Measurements from ENCODE around the gene MMP15.

The MMP15 gene

GRCh38 chr16:57994361-57994760 is 31.2 kb upstream of the MMP15 start:
- DNase-seq (ENCODE audit: low read depth), result no peak
- H3K4me3 ChIP-seq (ENCODE audit: low read depth, low read length), result no peak overlapping the region
- TF ChIP-seq CTCF (IDR thresholded peaks at IDR 0.05; ENCODE audit: low read depth, low read length) (no peak), MAX (IDR thresholded peaks at IDR 0.05; ENCODE audit: low read depth, low read length) (no peak), MYC (IDR thresholded peaks at IDR 0.05; ENCODE audit: low read depth, low read length) (no peak), POLR2A (IDR thresholded peaks at IDR 0.05; ENCODE audit: extremely low read depth, insufficient read length) (no peak)

GRCh38 chr16:57994778-57995177 is 30.8 kb upstream of the MMP15 start:
- TF ChIP-seq CTCF (IDR thresholded peaks at IDR 0.05; ENCODE audit: low read depth, low read length) (peak; percentile 58), MAX (IDR thresholded peaks at IDR 0.05; ENCODE audit: low read depth, low read length) (peak; percentile 65), POLR2A (IDR thresholded peaks at IDR 0.05; ENCODE audit: extremely low read depth, insufficient read length) (no peak), MYC (IDR thresholded peaks at IDR 0.05; ENCODE audit: low read depth, low read length) (peak; percentile 31; the same call in 1 of the 2 replicates)

GRCh38 chr16:57995721-57996405 is 29.7 kb upstream of the MMP15 start:
- DNase-seq (ENCODE audit: low read depth), result no peak
- no peak overlapping the region for H3K4me3 ChIP-seq (ENCODE audit: low read depth, low read length)
- TF ChIP-seq MYC (IDR thresholded peaks at IDR 0.05; ENCODE audit: low read depth, low read length) (no peak), MAX (IDR thresholded peaks at IDR 0.05; ENCODE audit: low read depth, low read length) (no peak), CTCF (IDR thresholded peaks at IDR 0.05; ENCODE audit: low read depth, low read length) (no peak), POLR2A (IDR thresholded peaks at IDR 0.05; ENCODE audit: extremely low read depth, insufficient read length) (no peak)

More at GRCh38 chr16:57994778-57995177, 30.8 kb upstream of the MMP15 start:
- no peak overlapping the region for H3K4me3 ChIP-seq (ENCODE audit: low read depth, low read length)
- peak; percentile 86 for DNase-seq (ENCODE audit: low read depth)

DNA sequence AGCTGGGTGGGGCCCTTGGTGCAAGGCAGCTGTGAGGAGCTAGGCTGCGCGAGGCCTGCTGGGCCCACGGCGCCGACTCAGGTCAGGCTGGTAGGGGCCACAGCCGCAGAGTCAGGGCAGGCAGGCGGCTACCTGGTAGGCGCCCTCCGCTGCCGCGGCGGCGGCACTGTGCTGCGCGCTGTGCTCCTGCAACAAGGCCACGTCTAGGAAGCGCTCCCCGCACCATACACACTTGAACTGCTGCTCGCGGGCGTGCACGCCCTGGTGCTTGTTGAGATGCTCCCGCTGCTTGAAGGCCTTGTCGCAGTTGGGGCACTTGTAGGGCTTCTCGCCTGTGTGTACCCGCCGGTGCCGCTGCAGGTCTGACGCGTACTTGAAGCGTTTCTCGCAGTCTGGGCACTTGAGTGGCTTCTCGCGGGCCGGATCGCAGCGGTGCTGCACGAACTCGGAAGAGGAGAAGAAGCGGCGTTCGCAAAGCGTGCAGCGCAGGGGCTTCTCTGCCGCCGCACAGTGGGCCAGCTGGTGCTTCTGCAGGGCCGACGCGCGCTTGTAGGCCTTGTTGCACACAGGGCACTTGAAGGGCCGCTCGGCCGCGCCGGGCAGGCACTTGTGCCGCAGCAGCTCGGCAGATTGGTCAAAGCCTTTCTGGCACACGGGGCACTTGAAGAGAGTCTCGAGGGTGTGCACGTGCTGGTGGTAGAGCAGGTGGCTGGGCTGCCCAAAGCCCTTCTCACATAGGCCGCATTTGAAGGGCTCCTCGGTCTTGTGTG is 29.0 kb upstream of the MMP15 start:
- H3K4me3 ChIP-seq (ENCODE audit: low read depth, low read length), result no peak overlapping the region
- no peak for TF ChIP-seq MAX (IDR thresholded peaks at IDR 0.05; ENCODE audit: low read depth, low read length)
- TF ChIP-seq POLR2A (IDR thresholded peaks at IDR 0.05; ENCODE audit: extremely low read depth, insufficient read length), result no peak
- TF ChIP-seq MYC (IDR thresholded peaks at IDR 0.05; ENCODE audit: low read depth, low read length), result no peak
- TF ChIP-seq CTCF (IDR thresholded peaks at IDR 0.05; ENCODE audit: low read depth, low read length), result no peak
- DNase-seq (ENCODE audit: low read depth), result no peak

GRCh38 chr16:57997176-57997527 is 28.4 kb upstream of the MMP15 start:
- no peak overlapping the region for H3K4me3 ChIP-seq (ENCODE audit: low read depth, low read length)
- TF ChIP-seq POLR2A (IDR thresholded peaks at IDR 0.05; ENCODE audit: extremely low read depth, insufficient read length), result no peak
- TF ChIP-seq MAX (IDR thresholded peaks at IDR 0.05; ENCODE audit: low read depth, low read length), result no peak
- no peak for TF ChIP-seq MYC (IDR thresholded peaks at IDR 0.05; ENCODE audit: low read depth, low read length)
- TF ChIP-seq CTCF (IDR thresholded peaks at IDR 0.05; ENCODE audit: low read depth, low read length), result no peak
- DNase-seq (ENCODE audit: low read depth), result no peak

Data from NB4 (cell line).